Lung (tissue), 12 donors: Measurements from ENCODE around the gene MCTP2. TPM values are rescaled to one million over a fixed set of nuclear protein-coding genes. Genes with fewer than 3 reads are reported as not detected.

Experiments
- ATAC-seq: fragments of 200-7000 bp; cut with Tn5 transposase; one replicate; pipeline ENCODE4 v1.9.1; 2020; ENCODE audit warnings: moderate number of reproducible peaks; ENCODE audit not compliant: insufficient read depth, low FRiP score
- DNase-seq, 3 donors: peaks; one replicate each; pipeline ENCODE4 v3.0.0-alpha.2; 2013 to 2017
- H3K27ac ChIP-seq, 2 donors: one replicate each; pipeline ENCODE4 v1.5.1; 2013; ENCODE audit warnings: mild to moderate bottlenecking in 2 of 2, moderate library complexity in 2 of 2, control low read depth in 1 of 2, inconsistent platforms in 1 of 2, low read depth in 1 of 2, low read length in 1 of 2
- H3K27me3 ChIP-seq, 3 donors: one replicate each; pipeline ENCODE4 v1.5.1; 2013; ENCODE audit warnings: low read length in 2 of 3; ENCODE audit not compliant: control insufficient read depth in 3 of 3, insufficient read depth in 3 of 3
- H3K36me3 ChIP-seq, 4 donors: one replicate each; pipeline ENCODE4 v1.5.1; 2013; ENCODE audit warnings: low read length in 4 of 4, mild to moderate bottlenecking in 1 of 4, moderate library complexity in 1 of 4; ENCODE audit not compliant: control insufficient read depth in 4 of 4, insufficient read depth in 4 of 4
- H3K4me1 ChIP-seq, 5 donors: one replicate each; pipeline ENCODE4 v1.5.1; 2013; ENCODE audit warnings: low read length in 5 of 5, mild to moderate bottlenecking in 2 of 5, moderate library complexity in 1 of 5; ENCODE audit not compliant: control insufficient read depth in 5 of 5, insufficient read depth in 5 of 5
- H3K4me3 ChIP-seq: one replicate; pipeline ENCODE4 v1.5.1; 2013; ENCODE audit warnings: mild to moderate bottlenecking, control low read depth, moderate library complexity
- H3K9ac ChIP-seq, 2 donors: one replicate each; pipeline ENCODE4 v1.5.1; 2013; ENCODE audit warnings: low read length in 2 of 2, control low read depth in 1 of 2; ENCODE audit not compliant: insufficient read depth in 1 of 2
- H3K9me3 ChIP-seq, 4 donors: one replicate each; pipeline ENCODE4 v1.5.1; 2013; ENCODE audit warnings: low read length in 3 of 4, mild to moderate bottlenecking in 1 of 4, moderate library complexity in 1 of 4; ENCODE audit not compliant: control insufficient read depth in 4 of 4, insufficient read depth in 3 of 4
- CTCF ChIP-seq: IDR thresholded peaks from 2 replicates; pipeline ENCODE4 v1.5.1; 2012; ENCODE audit warnings: mild to moderate bottlenecking; ENCODE audit errors: control extremely low read depth, extremely low read depth
- WGBS, 2 donors: extraction: QIAGEN DNeasy Blood & Tissue Kit; methylation state at CpG; one replicate each; pipeline ENCODE4 v1.1.7; 2013; 5-methylcytosine and 5-hydroxymethylcytosine counted together
- polyA plus RNA-seq, 2 donors: library from polyadenylated mRNA; stranded (reverse); fragments of 200-250 nt; gene quantifications; one replicate each; pipeline ENCODE4 v1.2.1, GENCODE V29; 2013
- total RNA-seq, 2 donors: library from RNA; depleted of rRNA in 1 of 2; stranded (reverse); fragments of >200 nt in 1 of 2; gene quantifications; one replicate each; pipeline ENCODE4 v1.2.1, GENCODE V29; 2014 to 2021
- donor health status: control.
- donor health status: control.
- donor health status: Bipolar disorder and iron deficiency.
- donor health status: healthy.
- donor health status: DM: yes; HTN: yes; CAD: no.

Gene MCTP2
- total and polyA plus RNA-seq, 4 donors = 3.5 to 92.5 (median 30.2) TPM

GRCh38 chr15:94273826-94274225 is 42.5 kb downstream of the MCTP2 start:
- 83 to 88% methylated on average over 1 of the region's 1 CpG for WGBS, 2 donors
- H3K36me3 ChIP-seq = no peaks in the 10 kb centered on the region

GRCh38 chr15:94274745-94275144 is 43.4 kb downstream of the MCTP2 start:
- no peak for DNase-seq
- Histone ChIP-seq H3K9me3 (no peaks in the 10 kb centered on the region), H3K9ac (no peak overlapping the region), H3K27ac (no peak overlapping the region), H3K4me3 (no peak overlapping the region), H3K27me3 (no peaks in the 10 kb centered on the region), H3K4me1 (no peaks in the 10 kb centered on the region), H3K36me3 (no peaks in the 10 kb centered on the region)
- TF ChIP-seq CTCF = no peak
- ATAC-seq = no peak
- 78 to 86% methylated on average over 1 of the region's 1 CpG for WGBS, 2 donors

More at GRCh38 chr15:94273826-94274225, 42.5 kb downstream of the MCTP2 start:
- H3K9ac ChIP-seq = no peak overlapping the region
- ATAC-seq (no peak), DNase-seq (no peak)
- H3K27me3 ChIP-seq = no peaks in the 10 kb centered on the region
- no peak overlapping the region for H3K4me3 ChIP-seq
- no peaks in the 10 kb centered on the region for H3K4me1 ChIP-seq
- H3K27ac ChIP-seq = no peak overlapping the region
- no peaks in the 10 kb centered on the region for H3K9me3 ChIP-seq
- TF ChIP-seq CTCF = no peak

GRCh38 chr15:94277485-94277884 is 46.1 kb downstream of the MCTP2 start:
- ATAC-seq = no peak
- WGBS, 2 donors = 84 to 86% methylated on average over 1 of the region's 1 CpG
- H3K4me1 ChIP-seq = no peaks in the 10 kb centered on the region
- H3K4me3 ChIP-seq = no peak overlapping the region
- no peak overlapping the region for H3K27ac ChIP-seq
- H3K9ac ChIP-seq = no peak overlapping the region
- H3K36me3 ChIP-seq = no peaks in the 10 kb centered on the region
- H3K27me3 ChIP-seq = no peaks in the 10 kb centered on the region
- no peak for DNase-seq
- no peaks in the 10 kb centered on the region for H3K9me3 ChIP-seq
- no peak for TF ChIP-seq CTCF

GRCh38 chr15:94279736-94280135 is 48.4 kb downstream of the MCTP2 start:
- H3K9me3 ChIP-seq = no peaks in the 10 kb centered on the region
- TF ChIP-seq CTCF = no peak
- no peaks in the 10 kb centered on the region for H3K4me1 ChIP-seq
- ATAC-seq = no peak
- no peak overlapping the region for H3K4me3 ChIP-seq
- H3K9ac ChIP-seq = no peak overlapping the region
- 91 to 95% methylated on average over 2 of the region's 2 CpGs for WGBS, 2 donors
- no peak overlapping the region for H3K27ac ChIP-seq
- no peaks in the 10 kb centered on the region for H3K27me3 ChIP-seq
- no peak for DNase-seq
- H3K36me3 ChIP-seq = no peaks in the 10 kb centered on the region
